NCI-H82 treated with DMSO at 0.1 percent for 48 hours (cell line): Measurements from ENCODE around the gene FGFRL1.
"Not testable (repeated sequence)": the region's sequence is repeated elsewhere in the genome, so short reads cannot be mapped to it uniquely, and the experiment has no call there.

Experiments
- DNase-seq: peaks from one replicate; lab custom pipeline; 2025; ENCODE audit not compliant: unreplicated experiment; lab: John Stamatoyannopoulos, UW

FGFRL1 gene

GRCh38 chr4:1048773-1049590, 37.6 kb downstream of the FGFRL1 start:
- DNase-seq, result no peak

- no peak for DNase-seq
These were observed 38.1 kb downstream of the FGFRL1 start for GRCh38 chr4:1049591-1049905.

GRCh38 chr4:1050486-1051213, 39.2 kb downstream of the FGFRL1 start:
- no peak for DNase-seq

- DNase-seq, result no peak
These were observed 40.0 kb downstream of the FGFRL1 start for GRCh38 chr4:1051472-1051871.

GRCh38 chr4:1052231-1052671, 40.8 kb downstream of the FGFRL1 start:
- DNase-seq, result no peak

GRCh38 chr4:1053080-1053661, 41.7 kb downstream of the FGFRL1 start:
- no peak for DNase-seq

GRCh38 chr4:1053891-1054290, 42.5 kb downstream of the FGFRL1 start:
- DNase-seq, result not testable (repeated sequence)

- not testable (repeated sequence) for DNase-seq
These were observed 43.3 kb downstream of the FGFRL1 start for GRCh38 chr4:1054696-1055242.

GRCh38 chr4:1055243-1055701, 43.8 kb downstream of the FGFRL1 start:
- not testable (repeated sequence) for DNase-seq

GRCh38 chr4:1055721-1056590, 44.5 kb downstream of the FGFRL1 start:
- no peak for DNase-seq

- no peak for DNase-seq
These were observed 45.4 kb downstream of the FGFRL1 start for GRCh38 chr4:1056671-1057402.

GRCh38 chr4:1057403-1057745, 45.9 kb downstream of the FGFRL1 start:
- no peak for DNase-seq

- DNase-seq, result no peak
These were observed 47.0 kb downstream of the FGFRL1 start for GRCh38 chr4:1058198-1058996.

GRCh38 chr4:1058997-1059665, 47.7 kb downstream of the FGFRL1 start:
- no peak for DNase-seq

GRCh38 chr4:1060121-1060520, 48.7 kb downstream of the FGFRL1 start:
- no peak for DNase-seq

- DNase-seq, result no peak
These were observed 49.2 kb downstream of the FGFRL1 start for GRCh38 chr4:1060621-1061020.

- DNase-seq, result no peak
These were observed 49.8 kb downstream of the FGFRL1 start for GRCh38 chr4:1061056-1061700.

- no peak for DNase-seq
These were observed 50.3 kb downstream of the FGFRL1 start for GRCh38 chr4:1061760-1062159.
